ENCODE measurements around the gene PER1. TPM values are rescaled to one million over a fixed set of nuclear protein-coding genes. Genes with fewer than 3 reads are reported as not detected.

The PER1 gene
- total RNA-seq, 2 donors from 2014 or later = 16.9 to 42.7 TPM

- Mint-ChIP-seq H3K9me3 (no peaks in the 10 kb centered on the region), H3K36me3 (no peaks in the 10 kb centered on the region), H3K4me3 (no peak overlapping the region), H3K27me3 (no peaks in the 10 kb centered on the region), H3K27ac (no peak overlapping the region), H3K4me1 (ENCODE audit: low read depth in 2 of 2) (no peaks in the 10 kb centered on the region)
- DNase-seq (ENCODE audit: low spot score) (no peak), ATAC-seq (no peak)
Observed at GRCh38 chr17:8143581-8144400, 8.4 kb downstream of the PER1 start.

GRCh38 chr17:8142887-8143580, 9.2 kb downstream of the PER1 start:
- ATAC-seq = no peak
- no peak overlapping the region for H3K4me3 Mint-ChIP-seq
- DNase-seq (ENCODE audit: low spot score) = no peak
- no peaks in the 10 kb centered on the region for H3K4me1 Mint-ChIP-seq (ENCODE audit: low read depth in 2 of 2)
- H3K9me3 Mint-ChIP-seq = no peaks in the 10 kb centered on the region
- H3K27ac Mint-ChIP-seq = no peak overlapping the region
- no peaks in the 10 kb centered on the region for H3K36me3 Mint-ChIP-seq
- H3K27me3 Mint-ChIP-seq = no peaks in the 10 kb centered on the region

GRCh38 chr17:8142158-8142886, 9.9 kb downstream of the PER1 start:
- no peak for DNase-seq (ENCODE audit: low spot score)

GRCh38 chr17:8141741-8142140, 10.5 kb downstream of the PER1 start:
- Mint-ChIP-seq H3K27me3 (no peaks in the 10 kb centered on the region), H3K9me3 (no peaks in the 10 kb centered on the region), H3K4me1 (ENCODE audit: low read depth in 2 of 2) (no peaks in the 10 kb centered on the region), H3K36me3 (no peaks in the 10 kb centered on the region), H3K27ac (peak overlapping the region in 1 of 2 donors; percentile 54), H3K4me3 (no peak overlapping the region)
- ATAC-seq (no peak), DNase-seq (ENCODE audit: low spot score) (no peak)

More at GRCh38 chr17:8142158-8142886, 9.9 kb downstream of the PER1 start:
- no peak for ATAC-seq
- H3K4me3 Mint-ChIP-seq = no peak overlapping the region
- H3K4me1 Mint-ChIP-seq (ENCODE audit: low read depth in 2 of 2) = no peaks in the 10 kb centered on the region
- H3K36me3 Mint-ChIP-seq = no peaks in the 10 kb centered on the region
- no peak overlapping the region for H3K27ac Mint-ChIP-seq
- H3K9me3 Mint-ChIP-seq = no peaks in the 10 kb centered on the region
- no peaks in the 10 kb centered on the region for H3K27me3 Mint-ChIP-seq

GRCh38 chr17:8141045-8141444, 11.2 kb downstream of the PER1 start:
- H3K9me3 Mint-ChIP-seq = no peaks in the 10 kb centered on the region
- H3K27ac Mint-ChIP-seq = no peak overlapping the region
- no peaks in the 10 kb centered on the region for H3K4me1 Mint-ChIP-seq (ENCODE audit: low read depth in 2 of 2)
- no peaks in the 10 kb centered on the region for H3K27me3 Mint-ChIP-seq
- no peaks in the 10 kb centered on the region for H3K36me3 Mint-ChIP-seq
- ATAC-seq (no peak), DNase-seq (ENCODE audit: low spot score) (no peak)
- no peak overlapping the region for H3K4me3 Mint-ChIP-seq

GRCh38 chr17:8140065-8141029, 11.9 kb downstream of the PER1 start:
- Mint-ChIP-seq H3K27me3 (no peaks in the 10 kb centered on the region), H3K4me3 (no peak overlapping the region), H3K27ac (no peak overlapping the region), H3K4me1 (ENCODE audit: low read depth in 2 of 2) (no peaks in the 10 kb centered on the region), H3K36me3 (no peaks in the 10 kb centered on the region), H3K9me3 (no peaks in the 10 kb centered on the region)
- DNase-seq (ENCODE audit: low spot score) (no peak), ATAC-seq (no peak)

- no peaks in the 10 kb centered on the region for H3K4me1 Mint-ChIP-seq (ENCODE audit: low read depth in 2 of 2)
- H3K9me3 Mint-ChIP-seq = no peaks in the 10 kb centered on the region
- no peaks in the 10 kb centered on the region for H3K36me3 Mint-ChIP-seq
- DNase-seq (ENCODE audit: low spot score) = peak; percentile 95
- no peak overlapping the region for H3K4me3 Mint-ChIP-seq
- H3K27ac Mint-ChIP-seq = no peak overlapping the region
- H3K27me3 Mint-ChIP-seq = no peaks in the 10 kb centered on the region
- peak; percentile 97 to 98 for ATAC-seq
Observed at GRCh38 chr17:8138672-8139371, 13.4 kb downstream of the PER1 start.

- no peaks in the 10 kb centered on the region for H3K9me3 Mint-ChIP-seq
- no peaks in the 10 kb centered on the region for H3K27me3 Mint-ChIP-seq
- H3K4me1 Mint-ChIP-seq (ENCODE audit: low read depth in 2 of 2) = no peaks in the 10 kb centered on the region
- DNase-seq (ENCODE audit: low spot score) (no peak), ATAC-seq (no peak)
- H3K36me3 Mint-ChIP-seq = no peaks in the 10 kb centered on the region
- no peak overlapping the region for H3K27ac Mint-ChIP-seq
- H3K4me3 Mint-ChIP-seq = no peak overlapping the region
Observed at GRCh38 chr17:8138374-8138671, 13.9 kb downstream of the PER1 start.

- H3K9me3 Mint-ChIP-seq = no peaks in the 10 kb centered on the region
- H3K4me1 Mint-ChIP-seq (ENCODE audit: low read depth in 2 of 2) = no peaks in the 10 kb centered on the region
- no peak overlapping the region for H3K27ac Mint-ChIP-seq
- no peak for ATAC-seq
- DNase-seq (ENCODE audit: low spot score) = no peak
- no peaks in the 10 kb centered on the region for H3K36me3 Mint-ChIP-seq
- no peak overlapping the region for H3K4me3 Mint-ChIP-seq
- no peaks in the 10 kb centered on the region for H3K27me3 Mint-ChIP-seq
Observed at GRCh38 chr17:8137645-8138373, 14.4 kb downstream of the PER1 start.

GRCh38 chr17:8133941-8134340, 18.3 kb downstream of the PER1 start:
- Mint-ChIP-seq H3K9me3 (no peaks in the 10 kb centered on the region), H3K27me3 (peaks cover 8 to 12% of the 10 kb centered on the region in 2 donors), H3K36me3 (no peaks in the 10 kb centered on the region), H3K27ac (no peak overlapping the region), H3K4me3 (no peak overlapping the region), H3K4me1 (ENCODE audit: low read depth in 2 of 2) (no peaks in the 10 kb centered on the region)
- ATAC-seq = no peak
- DNase-seq (ENCODE audit: low spot score) = no peak

- DNase-seq (ENCODE audit: low spot score) = no peak
- H3K4me1 Mint-ChIP-seq (ENCODE audit: low read depth in 2 of 2) = no peaks in the 10 kb centered on the region
- ATAC-seq = no peak
- H3K4me3 Mint-ChIP-seq = no peak overlapping the region
- no peaks in the 10 kb centered on the region for H3K9me3 Mint-ChIP-seq
- no peaks in the 10 kb centered on the region for H3K36me3 Mint-ChIP-seq
- peaks cover 8 to 12% of the 10 kb centered on the region in 2 donors for H3K27me3 Mint-ChIP-seq
- no peak overlapping the region for H3K27ac Mint-ChIP-seq
Observed at GRCh38 chr17:8133399-8133798, 18.8 kb downstream of the PER1 start.

- H3K4me1 Mint-ChIP-seq (ENCODE audit: low read depth in 2 of 2) = peaks cover 5% of the 10 kb centered on the region in 2 donors
- H3K27me3 Mint-ChIP-seq = peaks cover 13 to 15% of the 10 kb centered on the region in 2 donors
- no peak overlapping the region for H3K4me3 Mint-ChIP-seq
- ATAC-seq = no peak
- no peak for DNase-seq (ENCODE audit: low spot score)
- no peaks in the 10 kb centered on the region for H3K9me3 Mint-ChIP-seq
- no peaks in the 10 kb centered on the region for H3K36me3 Mint-ChIP-seq
- H3K27ac Mint-ChIP-seq = no peak overlapping the region
Observed at GRCh38 chr17:8131844-8132441, 20.3 kb downstream of the PER1 start.
